ENCODE measurements around the gene MTF1.

The MTF1 gene

GRCh38 chr1:37851262-37851661, 8.1 kb downstream of the MTF1 start:
- no peaks in the 10 kb centered on the region for H3K36me3 ChIP-seq (ENCODE audit: insufficient read depth)

GRCh38 chr1:37850352-37850955, 8.9 kb downstream of the MTF1 start:
- Histone ChIP-seq H3K9ac (no peak overlapping the region), H3K27me3 (ENCODE audit: insufficient read depth, low read depth) (no peaks in the 10 kb centered on the region), H2AFZ (ENCODE audit: low read depth) (no peak overlapping the region), H3K4me1 (ENCODE audit: low read depth, poor library complexity, severe bottlenecking) (peaks cover 20% of the 10 kb centered on the region), H4K20me1 (ENCODE audit: insufficient read depth) (no peaks in the 10 kb centered on the region), H3K36me3 (ENCODE audit: insufficient read depth) (no peaks in the 10 kb centered on the region), H3K4me2 (no peak overlapping the region), H3K4me3 (IDR thresholded peaks at IDR 0.05; ENCODE audit: insufficient read depth, low read depth, low read length) (no peak overlapping the region), H3K27ac (no peak overlapping the region), H3K79me2 (ENCODE audit: insufficient read depth, low read depth) (peaks cover 38% of the 10 kb centered on the region; the same call in 1 of the 2 replicates)
- TF ChIP-seq CTCF (conservative IDR thresholded peaks at IDR 0.05; ENCODE audit: low read depth, low read length): no peak

More at GRCh38 chr1:37851262-37851661, 8.1 kb downstream of the MTF1 start:
- H3K4me1 ChIP-seq (ENCODE audit: low read depth, poor library complexity, severe bottlenecking): peaks cover 18% of the 10 kb centered on the region
- H3K4me2 ChIP-seq: no peak overlapping the region
- H3K4me3 ChIP-seq (IDR thresholded peaks at IDR 0.05; ENCODE audit: insufficient read depth, low read depth, low read length): no peak overlapping the region
- no peaks in the 10 kb centered on the region for H3K27me3 ChIP-seq (ENCODE audit: insufficient read depth, low read depth)
- H3K79me2 ChIP-seq (ENCODE audit: insufficient read depth, low read depth): peaks cover 38% of the 10 kb centered on the region; the same call in 1 of the 2 replicates
- H3K9ac ChIP-seq: no peak overlapping the region
- no peaks in the 10 kb centered on the region for H4K20me1 ChIP-seq (ENCODE audit: insufficient read depth)
- no peak overlapping the region for H2AFZ ChIP-seq (ENCODE audit: low read depth)
- TF ChIP-seq CTCF (conservative IDR thresholded peaks at IDR 0.05; ENCODE audit: low read depth, low read length): no peak
- H3K27ac ChIP-seq: no peak overlapping the region

- H3K27ac ChIP-seq: no peak overlapping the region
- H4K20me1 ChIP-seq (ENCODE audit: insufficient read depth): no peaks in the 10 kb centered on the region
- H2AFZ ChIP-seq (ENCODE audit: low read depth): no peak overlapping the region
- no peaks in the 10 kb centered on the region for H3K36me3 ChIP-seq (ENCODE audit: insufficient read depth)
- TF ChIP-seq CTCF (conservative IDR thresholded peaks at IDR 0.05; ENCODE audit: low read depth, low read length): no peak
- H3K79me2 ChIP-seq (ENCODE audit: insufficient read depth, low read depth): peaks cover 38% of the 10 kb centered on the region; the same call in 1 of the 2 replicates
- H3K4me3 ChIP-seq (IDR thresholded peaks at IDR 0.05; ENCODE audit: insufficient read depth, low read depth, low read length): no peak overlapping the region
- no peak overlapping the region for H3K9ac ChIP-seq
- H3K4me2 ChIP-seq: no peak overlapping the region
- no peaks in the 10 kb centered on the region for H3K27me3 ChIP-seq (ENCODE audit: insufficient read depth, low read depth)
- peaks cover 25% of the 10 kb centered on the region for H3K4me1 ChIP-seq (ENCODE audit: low read depth, poor library complexity, severe bottlenecking)
Observed at GRCh38 chr1:37849480-37849879, 9.9 kb downstream of the MTF1 start.

- Histone ChIP-seq H3K27me3 (ENCODE audit: insufficient read depth, low read depth) (no peaks in the 10 kb centered on the region), H2AFZ (ENCODE audit: low read depth) (no peak overlapping the region), H3K36me3 (ENCODE audit: insufficient read depth) (no peaks in the 10 kb centered on the region; the same call in 1 of the 2 replicates), H3K9ac (no peak overlapping the region), H4K20me1 (ENCODE audit: insufficient read depth) (no peaks in the 10 kb centered on the region), H3K27ac (no peak overlapping the region), H3K4me3 (IDR thresholded peaks at IDR 0.05; ENCODE audit: insufficient read depth, low read depth, low read length) (no peak overlapping the region), H3K4me1 (ENCODE audit: low read depth, poor library complexity, severe bottlenecking) (peaks cover 36% of the 10 kb centered on the region), H3K4me2 (no peak overlapping the region; the same call in 1 of the 2 replicates), H3K79me2 (ENCODE audit: insufficient read depth, low read depth) (peaks cover 30% of the 10 kb centered on the region; the same call in 1 of the 2 replicates)
- TF ChIP-seq CTCF (conservative IDR thresholded peaks at IDR 0.05; ENCODE audit: low read depth, low read length): no peak
Observed at GRCh38 chr1:37846647-37847339, 12.6 kb downstream of the MTF1 start.

Measured in KMS-11 (cell line).